Immature natural killer cell (primary cell): Measurements from ENCODE around the gene PRPF40B. TPM values are rescaled to one million over a fixed set of nuclear protein-coding genes. Genes with fewer than 3 reads are reported as not detected.
A peak's percentile ranks its signal among the peaks of the same experiment; 100 is the strongest.

Source experiments
- DNase-seq, 3 donors: peaks; one replicate each; pipeline ENCODE4 v3.0.0; 2022; ENCODE audit warnings: mixed read lengths in 1 of 3
- H3K27ac Mint-ChIP-seq, 6 donors: one replicate each; pipeline ENCODE4 v1.8.0; 2020; ENCODE audit warnings: mixed read lengths in 6 of 6, mild to moderate bottlenecking in 5 of 6, inconsistent platforms in 4 of 6, moderate library complexity in 3 of 6
- H3K27me3 Mint-ChIP-seq, 3 donors: one replicate each; pipeline ENCODE4 v1.8.0; 2020 to 2021; ENCODE audit warnings: low read depth in 3 of 3, mild to moderate bottlenecking in 3 of 3, mixed read lengths in 3 of 3, moderate library complexity in 3 of 3, inconsistent platforms in 1 of 3
- H3K36me3 Mint-ChIP-seq, 3 donors: one replicate each; pipeline ENCODE4 v1.8.0; 2020; ENCODE audit warnings: mixed read lengths in 3 of 3, inconsistent platforms in 2 of 3, mild to moderate bottlenecking in 2 of 3
- H3K4me1 Mint-ChIP-seq, 2 donors: one replicate each; pipeline ENCODE4 v1.8.0; 2020; ENCODE audit warnings: inconsistent platforms in 2 of 2, mild to moderate bottlenecking in 2 of 2, mixed read lengths in 2 of 2, moderate library complexity in 1 of 2
- H3K4me3 Mint-ChIP-seq, 5 donors: one replicate each; pipeline ENCODE4 v1.8.0; 2020; ENCODE audit warnings: mild to moderate bottlenecking in 5 of 5, mixed read lengths in 5 of 5, inconsistent platforms in 3 of 5, moderate library complexity in 3 of 5
- H3K9me3 Mint-ChIP-seq, 6 donors: one replicate each; pipeline ENCODE4 v1.8.0; 2020; ENCODE audit warnings: mild to moderate bottlenecking in 6 of 6, mixed read lengths in 6 of 6, inconsistent platforms in 4 of 6, moderate library complexity in 3 of 6
- polyA plus RNA-seq, 3 donors: library from polyadenylated mRNA; unstranded; fragments of 300-500 nt; fragmentation: Illumina TruSeq; gene quantifications; one replicate each; pipeline ENCODE4 v1.2.3, GENCODE V29; 2021

Gene PRPF40B
- polyA plus RNA-seq, 3 donors from 2014 or later: 2.4 to 3.2 (median 2.8) TPM

DNA sequence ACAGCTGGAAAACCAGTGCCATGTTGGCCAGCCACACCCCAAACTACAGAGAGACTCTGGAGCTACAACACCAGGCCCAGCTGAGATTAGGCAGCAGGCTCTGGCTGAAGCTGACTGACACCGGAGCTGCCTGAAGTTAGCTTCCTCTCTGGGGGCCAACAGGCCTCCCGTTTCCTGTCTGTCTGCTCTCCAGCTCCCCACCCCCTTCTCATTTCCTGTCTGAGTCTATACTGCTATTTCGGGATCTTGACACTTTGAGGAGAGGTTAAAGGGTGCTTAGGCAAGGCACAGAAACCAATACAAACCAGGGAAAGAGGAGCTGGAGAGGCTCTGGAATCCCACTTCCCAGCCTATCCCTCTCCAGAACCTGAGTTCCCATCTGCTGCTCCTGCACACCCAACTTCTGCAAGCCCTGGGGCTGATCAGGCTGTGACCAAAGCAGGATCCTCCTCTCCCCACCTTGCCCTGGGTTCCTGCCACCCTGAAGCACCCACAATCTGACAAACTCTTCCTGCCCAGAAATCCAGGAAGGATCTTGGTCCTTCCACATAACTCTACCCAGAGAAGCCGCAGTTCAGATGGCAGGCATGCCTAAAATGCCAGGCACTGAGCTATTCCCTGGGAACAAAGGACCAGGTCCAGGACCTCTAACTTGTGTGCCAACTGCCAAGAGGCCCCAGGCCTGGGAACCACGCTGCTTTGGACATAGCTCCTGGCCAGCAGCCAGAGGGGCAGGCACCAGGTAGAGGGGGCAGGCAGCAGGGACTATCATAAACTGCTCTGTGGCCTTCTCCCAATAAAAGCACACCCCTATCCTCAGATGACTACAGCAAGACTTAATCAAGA lies 39.9 kb downstream of the PRPF40B start:
- no peaks in the 10 kb centered on the region for H3K9me3 Mint-ChIP-seq
- peak; percentile 68 to 79 (median 75) for DNase-seq
- peak overlapping the region; percentile 85 to 98 (median 96) for H3K27ac Mint-ChIP-seq
- peaks cover under 1 to 26% (median 16%) of the 10 kb centered on the region in 3 donors for H3K36me3 Mint-ChIP-seq
- H3K27me3 Mint-ChIP-seq: peaks cover 0 to 2% (median 0%) of the 10 kb centered on the region in 3 donors
- peaks cover 52 to 62% of the 10 kb centered on the region in 2 donors for H3K4me1 Mint-ChIP-seq
- H3K4me3 Mint-ChIP-seq: peak overlapping the region; percentile 78 to 86 (median 80)

DNA sequence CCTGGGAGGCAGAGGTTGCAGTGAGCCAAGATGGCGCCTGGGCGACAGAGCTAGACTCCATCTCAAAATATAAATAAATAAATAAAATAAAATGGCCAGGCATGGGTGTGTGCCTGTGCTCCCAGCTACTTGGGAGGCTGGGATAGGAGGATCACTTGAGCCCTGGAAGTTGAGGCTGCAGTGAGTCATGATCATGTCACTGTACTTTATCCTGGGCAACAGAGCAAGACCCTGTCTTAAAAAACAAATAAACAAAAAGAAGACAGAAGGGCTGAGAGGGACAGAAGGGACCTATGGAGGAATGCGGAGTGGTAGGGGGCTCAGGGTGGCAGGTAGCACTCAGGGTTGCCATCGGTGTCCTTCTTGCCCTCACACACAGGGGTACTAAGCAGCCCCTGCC lies 40.8 kb downstream of the PRPF40B start:
- no peaks in the 10 kb centered on the region for H3K9me3 Mint-ChIP-seq
- H3K4me3 Mint-ChIP-seq: peak overlapping the region; percentile 34 to 83 (median 80)
- H3K36me3 Mint-ChIP-seq: peaks cover 0 to 18% (median 16%) of the 10 kb centered on the region in 3 donors
- peak overlapping the region; percentile 85 to 98 (median 96) for H3K27ac Mint-ChIP-seq
- peaks cover 0 to 2% (median 0%) of the 10 kb centered on the region in 3 donors for H3K27me3 Mint-ChIP-seq
- DNase-seq: no peak
- peaks cover 56 to 71% of the 10 kb centered on the region in 2 donors for H3K4me1 Mint-ChIP-seq

DNA sequence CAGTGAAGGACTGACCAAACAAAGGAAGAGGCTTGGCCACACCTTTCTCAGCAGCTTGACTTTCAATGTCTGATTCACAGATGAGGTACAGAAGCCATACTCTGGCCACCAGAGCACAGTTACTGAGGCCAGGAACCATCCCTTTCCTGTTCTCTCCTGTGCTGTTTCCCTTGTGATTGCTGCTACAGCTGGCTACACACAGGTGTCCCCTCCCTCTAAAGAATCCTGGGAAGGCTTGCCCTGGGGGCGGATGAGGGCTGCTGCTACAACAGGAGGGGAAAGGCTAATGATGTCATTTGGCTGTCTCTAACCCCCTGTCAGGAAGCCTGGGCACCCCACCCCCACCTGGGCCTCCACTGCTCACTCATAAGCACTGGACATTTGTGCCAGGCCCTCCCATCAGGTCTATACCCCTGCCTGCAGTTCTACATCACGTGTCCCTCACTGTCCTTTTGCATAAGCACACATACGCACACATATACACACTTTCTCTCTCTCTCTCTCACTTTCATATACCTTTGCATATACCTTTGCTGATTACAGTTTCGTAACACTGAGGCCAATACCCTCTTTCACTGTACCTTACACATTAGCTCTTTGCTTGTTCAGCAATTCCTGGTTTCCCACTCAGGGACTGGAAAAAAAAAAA lies 41.4 kb downstream of the PRPF40B start:
- Mint-ChIP-seq H3K4me3 (peak overlapping the region; percentile 21 to 80 (median 46)), H3K36me3 (peaks cover 0 to 16% (median 16%) of the 10 kb centered on the region in 3 donors), H3K4me1 (peaks cover 61 to 77% of the 10 kb centered on the region in 2 donors), H3K9me3 (no peaks in the 10 kb centered on the region), H3K27ac (peak overlapping the region; percentile 85 to 98 (median 96)), H3K27me3 (peaks cover 0 to 2% (median 0%) of the 10 kb centered on the region in 3 donors)
- no peak for DNase-seq

DNA sequence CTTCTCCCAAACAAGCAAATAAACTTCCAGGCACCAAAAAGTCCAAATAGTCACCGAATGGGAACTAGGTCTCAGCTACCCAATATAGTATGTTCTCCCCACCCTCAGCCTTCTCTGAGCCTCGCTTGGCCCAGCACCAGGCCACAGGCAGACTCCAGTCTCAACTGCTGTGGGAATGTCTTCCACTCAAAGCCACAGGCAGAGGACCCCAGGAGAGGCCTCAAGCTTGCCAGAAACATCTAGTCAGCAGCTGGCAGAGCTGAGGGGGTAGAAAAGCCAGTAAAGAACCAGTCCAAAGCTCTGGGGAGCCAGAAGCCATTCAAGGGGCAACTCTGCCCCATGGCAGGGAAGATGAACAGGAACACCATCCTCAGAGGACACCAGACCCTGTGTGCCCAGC lies 42.0 kb downstream of the PRPF40B start:
- Mint-ChIP-seq H3K27me3 (peaks cover 0 to 2% (median 0%) of the 10 kb centered on the region in 3 donors), H3K4me3 (no peak overlapping the region), H3K4me1 (peaks cover 68 to 84% of the 10 kb centered on the region in 2 donors), H3K36me3 (peaks cover 0 to 17% (median 14%) of the 10 kb centered on the region in 3 donors), H3K27ac (peak overlapping the region; percentile 85 to 98 (median 96)), H3K9me3 (no peaks in the 10 kb centered on the region)
- DNase-seq: no peak

DNA sequence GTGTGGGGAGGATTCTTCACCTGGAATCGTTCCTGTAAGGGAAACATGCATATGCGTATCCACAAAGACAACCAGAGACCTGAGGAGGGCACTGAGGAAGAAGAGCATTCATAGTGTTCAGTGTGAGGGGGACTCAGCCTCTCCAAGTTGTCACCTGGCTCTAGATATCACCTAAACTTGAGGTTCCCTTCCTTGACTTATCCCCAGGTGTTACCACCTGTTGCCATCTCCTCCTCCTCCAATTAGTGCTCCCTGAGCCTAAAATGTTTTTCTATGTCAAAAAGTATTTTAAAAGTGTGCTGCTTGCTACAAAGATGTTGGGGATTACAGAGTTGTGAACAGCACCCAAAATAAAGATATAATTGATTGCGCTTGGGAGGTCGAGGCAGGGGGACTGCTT lies 42.8 kb downstream of the PRPF40B start:
- Mint-ChIP-seq H3K9me3 (no peaks in the 10 kb centered on the region), H3K27ac (peak overlapping the region in 5 of 6 donors; percentile 25 to 93 (median 41)), H3K4me3 (no peak overlapping the region), H3K4me1 (peaks cover 73 to 89% of the 10 kb centered on the region in 2 donors), H3K27me3 (peaks cover 0 to 4% (median 0%) of the 10 kb centered on the region in 3 donors), H3K36me3 (peaks cover 0 to 15% (median 13%) of the 10 kb centered on the region in 3 donors)
- no peak for DNase-seq

DNA sequence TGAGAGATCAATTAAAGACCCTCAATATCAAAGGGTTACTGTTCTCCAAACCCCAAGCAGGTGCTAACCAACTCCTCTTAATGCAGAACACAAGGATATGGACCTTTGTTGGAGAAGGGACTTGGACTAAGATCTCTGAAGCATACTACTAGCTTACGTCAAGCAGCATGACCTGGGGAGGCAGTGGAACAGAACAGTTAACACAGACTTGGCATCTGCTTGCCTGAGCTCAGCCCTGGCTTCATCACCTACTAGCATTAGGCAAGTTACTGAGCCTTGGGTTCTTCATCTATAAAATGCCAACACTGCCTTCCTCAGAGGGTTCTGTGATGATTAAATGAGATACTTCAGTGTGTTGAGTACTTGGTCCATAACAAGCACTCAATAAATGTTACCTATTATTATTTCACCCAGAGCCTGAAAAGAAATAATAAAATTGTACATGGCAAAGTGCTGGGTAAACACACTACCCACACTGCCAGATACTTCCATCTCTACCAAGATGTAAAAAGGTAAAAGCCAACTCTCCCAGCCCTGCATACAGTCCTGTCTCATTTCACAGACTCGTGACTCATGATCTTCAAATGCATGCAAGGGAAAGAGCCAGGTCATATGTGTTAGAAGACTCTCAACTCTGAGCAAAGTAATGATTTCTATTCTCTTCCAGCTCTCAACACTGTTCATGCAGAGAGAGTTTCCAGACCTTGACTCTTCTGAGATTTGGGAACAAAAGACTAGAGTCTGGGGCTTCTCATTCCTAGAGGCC lies 44.1 kb downstream of the PRPF40B start:
- no peaks in the 10 kb centered on the region for H3K9me3 Mint-ChIP-seq
- peaks cover 0 to 9% (median 0%) of the 10 kb centered on the region in 3 donors for H3K36me3 Mint-ChIP-seq
- peaks cover 73 to 89% of the 10 kb centered on the region in 2 donors for H3K4me1 Mint-ChIP-seq
- H3K27ac Mint-ChIP-seq: peak overlapping the region; percentile 49 to 93 (median 70)
- H3K4me3 Mint-ChIP-seq: no peak overlapping the region
- DNase-seq: no peak
- peaks cover 0 to 7% (median 2%) of the 10 kb centered on the region in 3 donors for H3K27me3 Mint-ChIP-seq

DNA sequence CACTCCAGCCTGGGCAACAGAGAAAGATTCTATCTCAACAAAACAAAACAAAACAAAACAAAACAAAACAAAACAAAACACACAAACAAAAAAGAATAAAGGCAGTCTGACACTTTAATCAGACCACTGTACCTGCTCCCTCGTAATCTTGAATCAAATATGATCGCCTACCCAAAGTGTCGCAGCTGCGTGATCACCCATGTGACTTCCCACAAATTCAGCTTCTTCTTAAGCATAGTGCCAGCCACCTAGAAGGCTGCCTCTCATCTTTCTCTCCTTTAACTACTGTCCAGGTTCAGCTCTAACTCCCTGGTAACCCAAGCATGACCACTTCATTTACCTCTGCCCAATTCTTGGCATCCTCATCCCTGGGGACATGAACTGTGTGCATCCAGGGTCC lies 46.4 kb downstream of the PRPF40B start:
- H3K4me3 Mint-ChIP-seq: no peak overlapping the region
- no peak for DNase-seq
- peaks cover 0 to 3% (median 0%) of the 10 kb centered on the region in 3 donors for H3K36me3 Mint-ChIP-seq
- H3K27me3 Mint-ChIP-seq: peaks cover 0 to 7% (median 2%) of the 10 kb centered on the region in 3 donors
- H3K4me1 Mint-ChIP-seq: peaks cover 73 to 89% of the 10 kb centered on the region in 2 donors
- no peaks in the 10 kb centered on the region for H3K9me3 Mint-ChIP-seq
- H3K27ac Mint-ChIP-seq: peak overlapping the region; percentile 92 to 98 (median 94)

DNA sequence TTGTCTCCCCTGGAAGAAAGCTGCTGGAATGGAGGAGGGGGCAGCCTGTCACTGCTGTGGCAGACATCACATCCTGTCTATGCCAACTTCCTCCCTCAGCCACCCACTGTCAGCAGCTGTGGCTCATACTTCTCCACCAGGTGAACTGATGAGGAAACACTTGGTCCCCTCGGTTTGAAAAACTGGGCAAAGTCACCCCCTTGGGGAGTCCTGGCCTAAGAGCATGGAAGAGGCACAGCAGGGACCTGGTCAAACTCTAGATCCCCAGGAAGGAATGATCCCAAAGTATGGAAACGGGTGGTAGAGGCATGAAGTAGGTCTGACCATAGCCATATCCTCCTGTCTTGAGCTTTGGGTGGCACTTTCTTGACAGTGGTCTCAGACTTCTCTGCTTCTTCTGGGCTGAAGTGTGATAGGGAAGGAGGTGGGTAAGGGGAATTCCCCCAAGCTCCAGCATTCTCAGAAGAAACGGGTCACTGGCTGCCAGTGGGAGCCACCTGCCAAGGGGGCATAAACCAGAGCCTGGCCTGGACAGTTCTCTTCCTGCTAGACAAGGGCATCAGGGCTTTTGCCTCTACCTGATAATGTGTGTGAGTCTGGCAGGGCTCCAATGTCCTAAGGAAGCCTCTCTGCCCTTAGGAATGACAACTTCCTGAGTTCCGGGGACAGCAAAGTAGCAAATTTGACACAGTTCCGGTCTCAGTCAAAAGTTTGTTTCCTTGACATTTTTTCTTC lies 47.8 kb downstream of the PRPF40B start:
- H3K4me3 Mint-ChIP-seq: peak overlapping the region; percentile 48 to 67 (median 65)
- H3K27me3 Mint-ChIP-seq: peaks cover 0 to 7% (median 2%) of the 10 kb centered on the region in 3 donors
- H3K9me3 Mint-ChIP-seq: no peaks in the 10 kb centered on the region
- peaks cover 0 to 3% (median 0%) of the 10 kb centered on the region in 3 donors for H3K36me3 Mint-ChIP-seq
- peak overlapping the region; percentile 92 to 98 (median 94) for H3K27ac Mint-ChIP-seq
- peak; percentile 66 to 74 (median 73) for DNase-seq
- peaks cover 78 to 95% of the 10 kb centered on the region in 2 donors for H3K4me1 Mint-ChIP-seq

DNA sequence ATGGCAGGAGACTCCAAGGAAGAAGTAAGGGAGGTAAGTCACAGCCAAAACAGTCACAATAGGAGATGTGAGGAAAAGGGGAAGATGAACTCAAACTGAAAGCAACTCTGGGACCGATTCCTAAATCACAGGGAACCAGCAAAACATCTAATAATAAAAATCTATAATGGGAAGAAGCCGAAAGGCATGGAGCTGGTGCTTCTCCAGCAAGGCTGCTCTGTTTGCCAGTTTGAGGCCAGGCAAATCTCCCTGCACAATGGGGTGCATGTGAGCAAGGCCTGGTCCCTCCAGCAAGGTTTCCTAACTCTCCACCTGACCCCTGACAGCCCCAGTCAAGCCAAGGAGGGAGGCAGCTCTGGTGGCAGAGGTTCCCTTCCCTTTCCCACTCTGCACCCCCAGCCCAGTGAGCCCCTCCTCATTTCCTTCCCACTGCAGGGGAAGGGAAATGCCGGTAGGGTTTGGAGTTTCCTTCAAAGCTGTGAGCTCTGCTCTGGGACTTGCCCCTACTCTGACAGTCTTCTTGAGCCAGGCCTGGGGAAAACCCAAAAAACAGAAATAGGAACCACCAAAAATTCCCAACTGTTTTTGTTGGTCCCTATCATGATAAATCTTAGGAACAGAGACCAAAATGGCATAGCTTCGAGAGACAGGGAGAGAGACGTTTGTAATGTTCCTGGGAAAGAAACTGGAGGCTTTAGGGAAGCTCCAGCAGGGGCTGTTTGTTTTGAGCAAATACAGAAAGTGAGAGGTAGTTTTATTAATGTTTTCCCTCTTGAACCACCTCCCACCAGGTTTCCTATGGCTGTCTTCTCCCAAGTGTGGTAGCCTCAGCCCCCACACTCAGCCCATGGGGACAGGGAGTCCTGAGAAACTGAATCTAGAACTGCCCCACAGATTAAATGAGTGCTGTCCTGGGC lies 49.2 kb downstream of the PRPF40B start:
- H3K36me3 Mint-ChIP-seq: peaks cover 0 to 3% (median 0%) of the 10 kb centered on the region in 3 donors
- no peaks in the 10 kb centered on the region for H3K9me3 Mint-ChIP-seq
- peak overlapping the region in 4 of 5 donors; percentile 56 to 63 (median 56) for H3K4me3 Mint-ChIP-seq
- peaks cover 0 to 6% (median 2%) of the 10 kb centered on the region in 3 donors for H3K27me3 Mint-ChIP-seq
- no peak for DNase-seq
- peak overlapping the region; percentile 92 to 98 (median 94) for H3K27ac Mint-ChIP-seq
- peaks cover 83 to 100% of the 10 kb centered on the region in 2 donors for H3K4me1 Mint-ChIP-seq

DNA sequence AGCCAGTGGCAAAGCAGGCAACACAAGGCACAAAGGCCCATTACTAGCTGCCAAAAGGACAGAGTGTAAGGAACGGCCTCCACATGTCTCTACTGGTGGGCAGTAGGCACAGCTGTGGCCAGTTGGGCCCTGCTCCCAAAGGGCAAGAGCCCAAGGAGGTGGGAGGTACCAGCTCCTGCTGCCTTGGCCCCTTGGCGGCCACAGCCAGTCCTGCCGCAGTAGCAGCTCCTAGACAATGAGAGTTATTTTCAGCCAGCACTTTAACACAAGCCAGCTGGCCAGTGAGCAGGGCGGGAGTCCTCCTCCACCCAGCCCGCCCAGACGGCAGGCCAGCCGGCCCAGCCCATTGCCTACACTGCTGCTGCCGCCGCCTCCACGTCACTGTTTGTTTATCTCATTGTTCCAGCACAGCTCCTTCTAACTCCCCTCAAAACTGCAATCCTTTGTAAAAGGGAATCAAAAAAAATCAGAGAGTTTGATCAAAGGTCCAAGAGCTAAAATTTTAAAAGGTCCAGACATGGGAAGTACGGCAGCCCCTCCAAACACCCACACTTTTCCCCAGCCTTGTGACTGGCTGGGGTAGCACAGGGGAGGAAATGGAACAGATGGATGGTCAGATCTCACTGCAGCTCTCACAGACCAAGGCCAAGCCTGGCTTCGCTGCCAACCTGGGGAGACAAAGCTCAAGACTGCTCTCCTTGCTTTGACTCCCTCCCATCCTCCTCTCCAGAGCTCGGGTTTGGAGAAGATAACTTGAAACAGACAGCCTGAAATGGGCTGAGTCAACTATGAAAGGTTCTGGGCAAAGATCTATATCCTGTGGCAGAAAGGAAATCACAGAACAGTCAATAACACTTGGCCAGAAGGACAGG lies 50.3 kb downstream of the PRPF40B start:
- Mint-ChIP-seq H3K27me3 (peaks cover 0 to 6% (median 2%) of the 10 kb centered on the region in 3 donors), H3K9me3 (no peaks in the 10 kb centered on the region), H3K36me3 (peaks cover 0 to 3% (median 0%) of the 10 kb centered on the region in 3 donors), H3K4me1 (peaks cover 78 to 89% of the 10 kb centered on the region in 2 donors), H3K27ac (peak overlapping the region; percentile 89 to 98 (median 93)), H3K4me3 (peak overlapping the region; percentile 16 to 65 (median 55))
- peak in 1 of 3 donors; percentile 23 for DNase-seq

DNA sequence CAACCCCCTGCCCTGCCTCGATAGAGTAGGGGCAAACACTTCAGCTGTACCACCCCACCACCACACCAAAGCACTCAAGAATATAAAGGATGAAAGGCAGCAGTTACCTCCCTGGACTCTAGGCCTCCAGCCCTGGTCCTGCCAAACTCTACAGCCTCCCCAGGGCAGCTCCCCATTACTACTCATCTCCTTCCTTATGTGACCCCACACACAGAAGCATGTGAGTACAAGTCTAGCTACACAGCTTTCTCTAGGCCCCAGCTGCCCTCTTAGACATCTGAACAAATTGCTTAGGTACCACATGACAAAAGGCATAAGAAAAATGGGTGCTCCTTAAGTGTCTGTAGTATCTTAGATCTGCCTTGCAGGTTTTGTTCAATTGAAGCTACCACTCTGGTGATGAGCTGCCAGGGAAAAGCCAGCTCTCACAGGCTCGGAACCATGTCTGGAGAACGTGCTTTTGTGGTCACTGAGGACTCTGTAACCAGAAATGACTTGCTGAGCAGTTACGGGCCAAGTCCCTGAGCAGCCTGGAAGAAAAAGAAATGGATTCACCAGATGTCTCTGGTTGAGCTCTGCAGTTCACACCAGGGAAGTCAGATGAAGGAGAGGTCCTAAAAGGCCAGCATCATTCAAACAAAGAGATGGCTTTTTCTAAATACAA lies 51.1 kb downstream of the PRPF40B start:
- H3K4me3 Mint-ChIP-seq: peak overlapping the region; percentile 16 to 65 (median 55)
- DNase-seq: no peak
- peaks cover 72 to 81% of the 10 kb centered on the region in 2 donors for H3K4me1 Mint-ChIP-seq
- H3K9me3 Mint-ChIP-seq: no peaks in the 10 kb centered on the region
- peaks cover 0 to 6% (median 2%) of the 10 kb centered on the region in 3 donors for H3K27me3 Mint-ChIP-seq
- H3K27ac Mint-ChIP-seq: peak overlapping the region; percentile 89 to 98 (median 93)
- peaks cover 0 to 3% (median 0%) of the 10 kb centered on the region in 3 donors for H3K36me3 Mint-ChIP-seq
